Neuronal stem cell (in vitro differentiated cells): ENCODE data around the gene PCK1.

Experiments used
- DNase-seq: peaks from one replicate; pipeline ENCODE4 v3.0.0-alpha.2; 2013; ENCODE audit warnings: low spot score
- H2AFZ ChIP-seq: one replicate; pipeline ENCODE4 v1.6.1; 2013; ENCODE audit warnings: mild to moderate bottlenecking, low read length, inconsistent platforms
- H2AK5ac ChIP-seq: 2 replicates; pipeline ENCODE4 v1.6.1; 2013; ENCODE audit warnings: low read depth, mild to moderate bottlenecking, inconsistent platforms, low read length, moderate library complexity, mixed read lengths
- H2BK120ac ChIP-seq: 2 replicates; pipeline ENCODE4 v1.6.1; 2013; ENCODE audit warnings: low read depth, mild to moderate bottlenecking, inconsistent platforms, low read length, moderate library complexity, mixed read lengths
- H2BK12ac ChIP-seq: one replicate; pipeline ENCODE4 v1.6.1; 2013; ENCODE audit warnings: low read length, inconsistent platforms
- H2BK15ac ChIP-seq: 2 replicates; pipeline ENCODE4 v1.6.1; 2013; ENCODE audit warnings: mild to moderate bottlenecking, low read length, inconsistent platforms, mixed read lengths
- H2BK5ac ChIP-seq: one replicate; pipeline ENCODE4 v1.6.1; 2013; ENCODE audit warnings: inconsistent platforms, mild to moderate bottlenecking, low read length, moderate library complexity
- H3K14ac ChIP-seq: one replicate; pipeline ENCODE4 v1.6.1; 2013; ENCODE audit warnings: low read length, inconsistent platforms
- H3K18ac ChIP-seq: 2 replicates; pipeline ENCODE4 v1.6.1; 2013; ENCODE audit warnings: low read length, inconsistent platforms
- H3K23ac ChIP-seq: 2 replicates; pipeline ENCODE4 v1.6.1; 2013; ENCODE audit warnings: low read depth, mild to moderate bottlenecking, mixed read lengths, low read length, inconsistent platforms; ENCODE audit not compliant: poor library complexity
- H3K27ac ChIP-seq: replicated peaks from 3 replicates; pipeline ENCODE4 v1.5.1; 2013; ENCODE audit warnings: low read length, inconsistent platforms
- H3K27me3 ChIP-seq, 3 experiments: 2 replicates each; pipeline ENCODE4 v1.6.1; 2013; ENCODE audit warnings: low read length in 3 of 3, mild to moderate bottlenecking in 2 of 3, inconsistent platforms in 1 of 3, low read depth in 1 of 3, mixed read lengths in 1 of 3, moderate library complexity in 1 of 3; ENCODE audit not compliant: control insufficient read depth in 3 of 3, insufficient read depth in 3 of 3
- H3K36me3 ChIP-seq, 2 donors: replicated peaks in 1 of 2; 2 replicates each; pipeline ENCODE4 v1.6.1; 2013; ENCODE audit warnings: low read length in 2 of 2; ENCODE audit not compliant: control insufficient read depth in 2 of 2, insufficient read depth in 2 of 2
- H3K4ac ChIP-seq: 2 replicates; pipeline ENCODE4 v1.6.1; 2013; ENCODE audit warnings: inconsistent platforms, mild to moderate bottlenecking, low read length, moderate library complexity
- H3K4me1 ChIP-seq, 2 donors: 1 replicate in 1 of 2; 2 replicates in 1 of 2; pipeline ENCODE4 v1.6.1; 2013; ENCODE audit warnings: low read length in 2 of 2, low read depth in 1 of 2; ENCODE audit not compliant: control insufficient read depth in 2 of 2, insufficient read depth in 1 of 2
- H3K4me2 ChIP-seq: one replicate; pipeline ENCODE4 v1.6.1; 2013; ENCODE audit warnings: mild to moderate bottlenecking, low read length, inconsistent platforms; ENCODE audit not compliant: insufficient read depth, poor library complexity, severe bottlenecking
- H3K4me3 ChIP-seq, 2 donors: 2 replicates each; pipeline ENCODE4 v1.5.1; 2013; ENCODE audit warnings: low read length in 2 of 2, mild to moderate bottlenecking in 2 of 2, inconsistent platforms in 1 of 2, moderate library complexity in 1 of 2
- H3K79me1 ChIP-seq: one replicate; pipeline ENCODE4 v1.6.1; 2013; ENCODE audit warnings: low read depth, mild to moderate bottlenecking, inconsistent platforms, low read length, moderate library complexity
- H3K9ac ChIP-seq: one replicate; pipeline ENCODE4 v1.6.1; 2013; ENCODE audit warnings: mild to moderate bottlenecking, low read depth, low read length, inconsistent platforms; ENCODE audit not compliant: poor library complexity
- H3K9me3 ChIP-seq, 2 donors: replicated peaks in 1 of 2; 2 replicates each; pipeline versions ENCODE3 to v1.6.1; 2013; ENCODE audit warnings: low read length in 2 of 2, mild to moderate bottlenecking in 2 of 2, inconsistent platforms in 1 of 2, low read depth in 1 of 2, mixed read lengths in 1 of 2, moderate library complexity in 1 of 2; ENCODE audit not compliant: control insufficient read depth in 2 of 2, insufficient read depth in 1 of 2
- H4K8ac ChIP-seq: one replicate; pipeline ENCODE4 v1.6.1; 2013; ENCODE audit warnings: low read depth, mild to moderate bottlenecking, inconsistent platforms, low read length, moderate library complexity
- H4K91ac ChIP-seq: one replicate; pipeline ENCODE4 v1.6.1; 2013; ENCODE audit warnings: low read length, low read depth, mild to moderate bottlenecking, inconsistent platforms; ENCODE audit not compliant: poor library complexity
- WGBS, 2 donors: extraction: QIAGEN DNeasy Blood & Tissue Kit; methylation state at CpG; one replicate each; pipeline ENCODE4 v1.1.7; 2013; ENCODE audit warnings: missing lambda C conversion rate in 2 of 2, mixed read lengths in 1 of 2; ENCODE audit not compliant: insufficient read length in 2 of 2, insufficient replicate concordance in 1 of 2; ENCODE audit errors: extremely low coverage in 2 of 2; 5-methylcytosine and 5-hydroxymethylcytosine counted together

Gene PCK1

DNA sequence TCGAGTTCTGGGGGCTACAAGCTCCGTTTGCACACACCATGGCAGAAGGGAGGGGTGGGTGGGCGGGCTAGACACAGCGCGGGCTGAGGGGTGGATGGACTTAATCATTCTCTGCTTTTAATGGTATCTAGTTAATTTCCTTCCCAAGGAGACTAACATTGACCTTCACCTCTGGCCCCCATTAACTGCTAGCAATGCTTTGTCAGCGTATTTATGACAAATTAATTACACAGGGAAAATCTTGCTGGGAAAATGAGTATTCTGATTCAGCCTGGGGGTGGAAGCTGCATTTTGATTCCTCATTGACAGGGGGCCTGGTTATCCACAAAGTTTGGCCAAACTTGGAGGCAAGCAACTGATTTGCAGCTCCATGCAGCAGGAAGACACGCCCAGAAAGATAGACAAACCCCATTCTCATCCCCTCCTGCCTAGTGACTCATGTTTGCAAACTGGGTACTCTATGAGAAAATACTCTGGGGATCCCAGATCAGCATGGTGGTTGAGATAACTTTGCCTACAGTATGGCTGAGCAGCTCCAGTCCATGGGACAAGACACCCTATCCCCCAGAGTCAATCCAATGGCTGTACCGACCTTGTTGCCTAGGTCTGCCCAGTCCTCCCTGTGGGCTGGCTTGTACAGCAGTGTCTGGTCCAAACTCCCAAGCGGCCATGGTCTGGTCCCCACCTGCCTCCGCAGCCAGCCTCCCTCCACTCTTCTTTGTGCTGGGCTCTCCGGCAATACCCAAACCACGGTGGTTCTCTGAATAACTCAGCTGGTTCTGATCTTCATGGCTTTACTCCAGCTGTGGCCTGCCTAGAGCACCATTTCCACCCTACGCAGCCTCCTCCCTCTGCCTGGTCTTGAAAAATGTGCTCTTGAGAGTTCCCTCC lies 39.7 kb downstream of the PCK1 start:
- no CpG with 5 or more reads among the region's 13 CpGs for WGBS, 2 donors
- no peak overlapping the region for H3K27ac ChIP-seq
- no peak overlapping the region for H2BK5ac ChIP-seq
- no peak overlapping the region for H3K9ac ChIP-seq
- no peak for DNase-seq
- no peak overlapping the region for H3K4ac ChIP-seq
- peak overlapping the region; percentile 78 for H3K14ac ChIP-seq
- H3K9me3 ChIP-seq: no peaks in the 10 kb centered on the region
- H3K23ac ChIP-seq: no peak overlapping the region
- H3K4me1 ChIP-seq: peaks cover 0 to 7% of the 10 kb centered on the region in 2 donors
- no peak overlapping the region for H2AFZ ChIP-seq
- no peak overlapping the region for H4K91ac ChIP-seq
- no peak overlapping the region for H3K4me2 ChIP-seq
- H2BK120ac ChIP-seq: no peak overlapping the region
- peak overlapping the region; percentile 20 for H2AK5ac ChIP-seq
- peak overlapping the region; percentile 27 for H3K18ac ChIP-seq
- H3K36me3 ChIP-seq: no peaks in the 10 kb centered on the region
- no peak overlapping the region for H4K8ac ChIP-seq
- H2BK15ac ChIP-seq: peak overlapping the region; percentile 63
- H3K4me3 ChIP-seq: no peak overlapping the region
- H2BK12ac ChIP-seq: no peak overlapping the region
- no peaks in the 10 kb centered on the region for H3K79me1 ChIP-seq
- peaks cover 0 to 34% (median 0%) of the 10 kb centered on the region in 3 experiments for H3K27me3 ChIP-seq

- Histone ChIP-seq H3K14ac (peak overlapping the region; percentile 78), H3K9ac (no peak overlapping the region), H3K79me1 (no peaks in the 10 kb centered on the region), H2BK15ac (peak overlapping the region; percentile 63), H4K91ac (no peak overlapping the region), H3K23ac (no peak overlapping the region), H3K4ac (no peak overlapping the region), H3K27me3 (peaks cover 0 to 35% (median 0%) of the 10 kb centered on the region in 3 experiments), H2AFZ (no peak overlapping the region), H2BK5ac (no peak overlapping the region), H3K4me1 (peaks cover 0 to 7% of the 10 kb centered on the region in 2 donors), H3K9me3 (no peaks in the 10 kb centered on the region), H3K27ac (no peak overlapping the region), H3K18ac (no peak overlapping the region), H2BK120ac (no peak overlapping the region), H2AK5ac (peak overlapping the region; percentile 20), H3K4me3 (no peak overlapping the region), H3K36me3 (no peaks in the 10 kb centered on the region), H2BK12ac (no peak overlapping the region), H4K8ac (no peak overlapping the region), H3K4me2 (no peak overlapping the region)
- DNase-seq: no peak
- no CpG with 5 or more reads among the region's 2 CpGs for WGBS, 2 donors
Measured at GRCh38 chr20:57601211-57601570, 40.3 kb downstream of the PCK1 start.

DNA sequence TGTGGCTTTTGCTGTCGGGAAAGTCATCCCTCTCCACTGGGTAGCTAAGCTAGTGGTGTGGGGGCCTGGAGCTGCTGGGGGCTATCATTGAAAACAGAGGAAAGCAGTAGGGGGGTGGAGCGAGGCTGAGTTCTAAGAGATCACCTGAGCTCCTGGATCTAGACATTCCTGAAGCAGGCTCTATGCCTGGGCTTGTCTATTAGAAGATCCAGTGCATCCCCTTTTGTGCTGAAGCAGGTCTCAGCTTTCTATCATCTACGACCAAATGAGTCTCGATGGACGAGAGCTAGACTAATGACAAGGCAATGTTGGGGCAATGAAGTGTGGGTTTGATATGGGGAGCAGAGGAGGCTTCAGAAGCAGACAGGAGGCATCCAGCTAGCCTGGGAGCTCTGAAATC lies 40.8 kb downstream of the PCK1 start:
- H3K27me3 ChIP-seq: peaks cover 0 to 39% (median 0%) of the 10 kb centered on the region in 3 experiments
- H3K4me1 ChIP-seq: peaks cover 0 to 7% of the 10 kb centered on the region in 2 donors
- no peak overlapping the region for H2BK15ac ChIP-seq
- no peak overlapping the region for H2BK12ac ChIP-seq
- no peak overlapping the region for H3K27ac ChIP-seq
- no peak overlapping the region for H3K23ac ChIP-seq
- no peak for DNase-seq
- H2BK120ac ChIP-seq: no peak overlapping the region
- H2AK5ac ChIP-seq: no peak overlapping the region
- no peak overlapping the region for H4K8ac ChIP-seq
- H3K14ac ChIP-seq: no peak overlapping the region
- no CpG with 5 or more reads among the region's 5 CpGs for WGBS, 2 donors
- peak overlapping the region; percentile 35 for H4K91ac ChIP-seq
- no peak overlapping the region for H3K4me3 ChIP-seq
- H3K4ac ChIP-seq: no peak overlapping the region
- H2BK5ac ChIP-seq: no peak overlapping the region
- H3K4me2 ChIP-seq: no peak overlapping the region
- no peak overlapping the region for H3K9ac ChIP-seq
- no peaks in the 10 kb centered on the region for H3K9me3 ChIP-seq
- H2AFZ ChIP-seq: no peak overlapping the region
- no peak overlapping the region for H3K18ac ChIP-seq
- H3K79me1 ChIP-seq: no peaks in the 10 kb centered on the region
- no peaks in the 10 kb centered on the region for H3K36me3 ChIP-seq

- H2AFZ ChIP-seq: no peak overlapping the region
- no peak for DNase-seq
- H3K27me3 ChIP-seq: peaks cover 0 to 34% (median 0%) of the 10 kb centered on the region in 3 experiments
- H2BK12ac ChIP-seq: no peak overlapping the region
- H3K36me3 ChIP-seq: no peaks in the 10 kb centered on the region
- H3K4me3 ChIP-seq: no peak overlapping the region
- H3K4ac ChIP-seq: no peak overlapping the region
- H3K9ac ChIP-seq: no peak overlapping the region
- WGBS, 2 donors: no CpG with 5 or more reads among the region's 10 CpGs
- no peak overlapping the region for H2BK120ac ChIP-seq
- H2BK15ac ChIP-seq: no peak overlapping the region
- H3K4me1 ChIP-seq: peaks cover 0 to 3% of the 10 kb centered on the region in 2 donors
- H4K8ac ChIP-seq: no peak overlapping the region
- no peaks in the 10 kb centered on the region for H3K9me3 ChIP-seq
- no peak overlapping the region for H2AK5ac ChIP-seq
- no peak overlapping the region for H3K27ac ChIP-seq
- H3K79me1 ChIP-seq: no peaks in the 10 kb centered on the region
- no peak overlapping the region for H2BK5ac ChIP-seq
- no peak overlapping the region for H3K23ac ChIP-seq
- no peak overlapping the region for H3K4me2 ChIP-seq
- no peak overlapping the region for H4K91ac ChIP-seq
- no peak overlapping the region for H3K18ac ChIP-seq
- no peak overlapping the region for H3K14ac ChIP-seq
Measured at GRCh38 chr20:57603120-57603519, 42.2 kb downstream of the PCK1 start.
